HG03521 (cell line): ENCODE results near the gene ODAD4.
"Not testable (repeated sequence)": the region's sequence is repeated elsewhere in the genome, so short reads cannot be mapped to it uniquely, and the experiment has no call there.

Source experiments
- ATAC-seq: cut with Tn5 transposase; IDR thresholded peaks from one replicate; pipeline ENCODE4 v1.9.1; 2021; ENCODE audit warnings: mild to moderate bottlenecking, moderate library complexity; ENCODE audit not compliant: unreplicated experiment

ODAD4 gene

DNA sequence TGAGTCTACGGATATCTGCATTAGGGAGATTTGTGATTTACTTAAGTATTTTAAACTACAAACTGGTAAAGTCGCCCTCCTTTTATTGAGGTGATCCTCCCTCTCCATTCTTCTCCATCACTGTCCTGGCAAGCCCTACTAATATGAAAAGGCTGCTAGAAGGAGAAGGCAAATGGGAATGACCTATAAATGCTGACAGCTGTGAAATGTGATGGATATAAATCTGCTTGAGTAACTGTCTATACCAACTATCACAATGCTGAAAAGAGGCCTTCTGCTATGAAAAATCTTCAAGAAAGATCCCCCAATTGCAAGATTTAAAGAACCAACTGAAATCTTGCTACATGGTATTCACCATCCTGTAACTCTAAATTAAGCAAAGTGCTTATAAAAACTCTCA is 71.3 kb downstream of the ODAD4 start:
- no peak for ATAC-seq

DNA sequence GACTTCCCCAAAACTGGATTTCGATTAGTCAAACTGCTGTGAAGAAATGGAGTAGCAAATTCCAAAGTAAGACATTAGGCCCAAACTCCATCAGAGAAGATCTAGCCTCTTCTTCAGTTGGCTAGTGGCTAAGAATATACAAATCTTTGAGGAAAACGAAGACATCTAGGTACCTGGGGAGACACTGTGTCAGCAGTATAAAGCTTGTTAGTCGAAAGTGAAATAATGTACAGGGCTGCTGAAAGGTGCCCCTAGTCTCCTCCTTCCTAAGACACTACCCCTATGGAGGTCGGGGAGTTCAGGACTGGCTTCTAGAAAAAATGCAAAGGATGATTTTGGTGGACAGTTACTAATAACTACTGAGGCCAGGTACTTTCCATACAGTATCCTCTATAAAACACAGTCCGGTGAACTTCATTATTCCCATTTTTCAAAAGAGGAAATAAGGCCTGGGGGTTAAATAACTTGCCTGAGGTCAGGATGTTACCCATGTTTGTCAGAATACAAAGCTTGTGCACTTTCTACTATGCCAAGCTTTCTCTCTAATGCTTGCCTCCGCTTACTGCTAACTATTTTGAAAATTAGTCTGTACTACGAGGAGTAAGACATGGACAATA is 71.9 kb downstream of the ODAD4 start:
- no peak for ATAC-seq

DNA sequence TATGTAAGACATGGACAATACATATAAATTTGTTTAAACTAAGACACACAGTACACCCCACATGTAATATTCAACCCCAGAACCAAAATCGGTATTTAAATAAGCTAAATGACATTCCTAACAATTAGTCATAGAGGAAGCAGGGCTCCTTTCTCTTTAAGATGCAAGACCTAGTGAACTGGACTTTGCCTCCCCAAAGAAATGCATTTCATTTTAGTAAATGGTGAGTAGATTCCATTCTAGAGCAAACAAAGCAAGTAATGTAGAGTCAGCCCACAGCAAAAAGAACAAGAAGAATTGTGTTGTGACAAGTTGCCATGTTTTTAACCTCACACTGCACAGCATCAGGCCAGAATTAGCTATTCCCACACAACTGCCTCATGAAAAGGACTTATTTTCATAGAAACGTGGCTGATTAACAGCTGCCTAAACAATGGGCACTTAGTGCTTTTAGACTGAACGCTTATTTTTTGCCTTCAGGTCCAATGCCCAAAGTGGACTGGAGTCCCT is 72.4 kb downstream of the ODAD4 start:
- ATAC-seq, result no peak

DNA sequence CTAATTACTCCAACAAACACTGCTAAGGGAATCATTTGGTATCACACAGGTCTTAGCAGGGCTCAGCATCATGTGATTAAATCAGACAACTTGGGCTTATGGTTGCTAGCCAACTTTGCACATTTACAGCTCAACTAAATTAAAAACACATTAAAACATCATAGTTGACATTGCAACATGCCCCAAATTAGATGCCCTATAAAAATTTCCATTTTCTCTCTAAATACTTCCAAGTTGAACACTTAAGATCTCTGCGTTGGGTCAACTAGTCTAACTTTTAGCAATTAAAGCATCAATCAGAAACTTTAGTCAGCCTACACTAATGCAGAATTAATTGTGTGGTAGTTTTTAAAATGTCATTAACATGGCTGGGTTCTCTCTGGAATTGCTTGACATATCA is 74.7 kb downstream of the ODAD4 start:
- no peak for ATAC-seq

DNA sequence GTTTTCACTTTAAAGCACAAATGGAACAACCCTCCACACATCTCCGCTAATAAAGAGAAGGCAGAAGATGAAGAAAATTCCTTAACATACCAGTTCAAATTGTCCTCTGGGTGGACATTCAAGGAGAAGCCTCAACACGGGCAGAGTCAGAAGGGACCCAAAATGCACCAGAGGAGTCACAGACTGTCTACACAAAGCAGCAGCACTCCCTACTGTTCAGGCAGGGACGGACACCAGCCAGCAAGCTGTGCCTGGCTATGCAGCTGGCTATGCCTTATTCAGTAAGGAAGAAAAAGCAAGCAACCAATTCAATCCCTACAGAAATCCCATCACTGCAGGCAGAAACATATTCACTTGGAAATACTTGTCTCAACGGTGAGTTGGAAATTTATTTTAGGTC is 78.8 kb downstream of the ODAD4 start:
- no peak for ATAC-seq

DNA sequence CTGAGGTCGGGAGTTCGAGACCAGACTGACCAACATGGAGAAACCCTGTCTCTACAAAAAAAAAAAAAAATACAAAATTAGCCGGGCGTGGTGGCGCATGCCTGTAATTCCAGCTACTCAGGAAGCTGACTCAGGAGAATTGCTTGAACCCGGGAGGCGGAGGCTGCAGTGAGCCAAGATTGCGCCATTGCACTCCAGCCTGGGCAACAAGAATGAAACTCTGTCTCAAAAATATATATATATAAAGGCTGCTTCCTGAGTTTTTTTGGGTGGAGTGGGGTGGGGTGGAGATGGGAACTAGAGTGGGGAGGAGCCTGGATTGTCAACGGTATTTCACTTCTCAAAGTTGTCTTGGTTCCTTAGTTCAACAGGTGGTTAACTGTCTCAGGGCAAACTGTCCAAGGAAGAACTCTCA is 79.9 kb downstream of the ODAD4 start:
- not testable (repeated sequence) for ATAC-seq

DNA sequence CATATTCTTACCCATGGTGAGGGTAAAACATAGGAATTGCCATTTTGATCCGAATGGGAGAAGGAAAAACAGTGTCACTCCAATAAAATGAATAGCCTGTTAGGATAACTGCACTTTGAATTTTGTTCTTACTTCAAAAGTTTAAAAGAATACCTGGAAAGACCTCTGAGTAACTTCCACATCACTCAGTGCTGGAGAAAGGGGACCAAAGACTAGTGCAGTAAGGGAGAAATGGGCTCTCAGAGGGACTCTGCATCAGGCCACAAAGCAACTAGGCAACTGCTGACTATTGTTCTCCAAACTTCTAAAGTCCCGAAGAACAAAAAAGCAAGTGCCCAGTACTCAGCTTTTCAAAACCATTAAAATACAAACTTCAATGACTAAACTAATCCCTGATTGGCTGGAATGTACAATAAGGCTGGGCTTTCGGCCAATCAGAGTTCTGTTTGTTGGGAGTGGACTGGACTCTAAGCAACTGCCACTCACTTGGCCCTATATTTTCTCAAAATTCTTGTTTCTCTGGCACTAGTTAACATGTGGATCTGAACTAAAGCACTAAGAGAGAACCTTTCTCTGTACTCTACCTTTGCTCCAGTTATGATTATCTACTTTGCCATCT is 80.6 kb downstream of the ODAD4 start:
- ATAC-seq, result no peak

DNA sequence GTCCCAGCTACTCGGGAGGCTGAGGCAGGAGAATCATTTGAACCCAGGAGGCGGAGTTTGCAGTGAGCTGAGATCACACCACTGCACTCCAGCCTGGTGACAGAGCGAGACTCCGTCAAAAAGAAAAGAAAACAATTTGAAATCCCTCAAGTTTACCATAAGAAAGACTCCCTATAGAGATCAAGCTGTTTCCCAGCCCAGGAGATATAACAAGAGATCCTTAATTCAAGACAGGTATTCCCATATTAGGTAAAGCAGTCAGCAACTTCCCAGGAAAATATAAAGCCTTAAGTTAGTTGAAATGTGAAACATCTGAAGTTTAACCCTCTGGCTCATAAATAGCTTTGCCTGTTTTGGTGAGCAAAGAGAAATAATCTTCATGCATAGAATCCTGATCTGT is 81.9 kb downstream of the ODAD4 start:
- not testable (repeated sequence) for ATAC-seq

DNA sequence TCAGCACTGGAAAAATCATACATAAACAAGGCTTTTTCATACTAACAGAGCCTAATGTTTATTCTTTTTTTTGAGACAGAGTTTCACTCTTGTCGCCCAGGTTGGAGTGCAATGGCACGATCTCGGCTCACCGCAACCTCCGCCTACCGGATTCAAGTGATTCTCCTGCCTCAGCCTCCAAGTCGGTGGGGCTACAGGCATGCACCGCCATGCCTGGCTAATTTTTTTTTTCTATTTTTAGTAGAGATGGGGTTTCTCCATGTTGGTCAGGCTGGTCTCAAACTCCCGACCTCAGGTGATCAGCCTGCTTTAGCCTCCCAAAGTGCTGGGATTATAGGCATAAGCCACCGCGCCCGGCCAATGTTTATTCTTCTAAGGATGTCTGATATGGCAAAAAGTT is 83.3 kb downstream of the ODAD4 start:
- ATAC-seq, result not testable (repeated sequence)
